ENCODE results near the gene FAM117B.

The FAM117B gene

DNA sequence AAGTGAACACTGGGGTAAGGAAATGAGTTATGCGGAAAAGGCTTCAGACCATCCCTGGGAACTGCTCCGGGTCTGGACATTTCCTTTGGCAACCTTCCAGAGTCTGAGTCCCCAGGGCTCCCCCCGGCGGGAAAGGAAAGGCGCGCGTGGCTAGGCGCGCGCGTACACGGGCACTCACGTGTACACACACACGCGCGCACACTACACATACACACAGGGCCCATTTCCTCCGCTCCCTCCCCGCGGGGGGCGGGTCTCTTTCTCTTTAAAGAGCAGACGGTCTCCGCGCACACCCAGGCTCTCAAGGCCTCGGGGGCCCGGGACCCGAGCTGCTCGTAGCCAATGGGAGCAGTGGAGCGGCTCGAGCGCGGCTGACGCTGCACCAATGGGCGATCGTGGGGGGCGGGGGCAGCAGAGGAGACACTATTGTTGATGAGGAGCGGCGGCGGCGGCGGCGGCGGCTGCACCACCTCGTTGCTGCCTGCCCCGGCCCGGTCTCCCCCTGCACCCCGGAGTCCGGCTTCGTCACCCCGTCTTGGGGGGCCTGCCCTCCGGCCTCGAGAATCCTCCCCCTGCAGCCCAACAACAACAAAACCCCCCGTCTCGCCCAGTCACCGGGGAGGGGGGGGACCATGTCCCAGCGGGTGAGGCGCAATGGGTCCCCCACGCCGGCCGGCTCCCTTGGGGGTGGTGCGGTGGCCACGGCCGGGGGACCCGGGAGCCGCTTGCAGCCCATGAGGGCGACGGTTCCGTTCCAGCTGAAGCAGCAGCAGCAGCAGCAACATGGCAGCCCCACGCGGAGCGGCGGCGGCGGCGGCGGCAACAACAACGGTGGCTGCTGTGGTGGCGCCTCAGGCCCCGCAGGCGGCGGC lies at the start of gene FAM117B:
FAM117B (plus strand) TSS at position 414 of the 872 bp plus-strand sequence; CDS start at position 633, 219 bp downstream.
- Histone ChIP-seq H3K9ac (ENCODE audit: low read depth, low read length) (peak within 1 kb of the TSS; percentile 87; the same call in 1 of the 2 replicates), H3K9me3 (ENCODE audit: insufficient read depth, low read depth, low read length) (no peaks in the 10 kb centered on the region), H3K4me1 (ENCODE audit: insufficient read depth, low read length) (peaks cover 4% of the 10 kb centered on the region), H3K36me3 (ENCODE audit: insufficient read depth, low read depth, low read length) (no peaks in the 10 kb centered on the region), H3K4me3 (ENCODE audit: low read length) (peak within 1 kb of the TSS; percentile 84), H3K27ac (ENCODE audit: low read length) (peak within 1 kb of the TSS; percentile 86), H3K27me3 (ENCODE audit: insufficient read depth, low read length) (no peaks in the 10 kb centered on the region)

DNA sequence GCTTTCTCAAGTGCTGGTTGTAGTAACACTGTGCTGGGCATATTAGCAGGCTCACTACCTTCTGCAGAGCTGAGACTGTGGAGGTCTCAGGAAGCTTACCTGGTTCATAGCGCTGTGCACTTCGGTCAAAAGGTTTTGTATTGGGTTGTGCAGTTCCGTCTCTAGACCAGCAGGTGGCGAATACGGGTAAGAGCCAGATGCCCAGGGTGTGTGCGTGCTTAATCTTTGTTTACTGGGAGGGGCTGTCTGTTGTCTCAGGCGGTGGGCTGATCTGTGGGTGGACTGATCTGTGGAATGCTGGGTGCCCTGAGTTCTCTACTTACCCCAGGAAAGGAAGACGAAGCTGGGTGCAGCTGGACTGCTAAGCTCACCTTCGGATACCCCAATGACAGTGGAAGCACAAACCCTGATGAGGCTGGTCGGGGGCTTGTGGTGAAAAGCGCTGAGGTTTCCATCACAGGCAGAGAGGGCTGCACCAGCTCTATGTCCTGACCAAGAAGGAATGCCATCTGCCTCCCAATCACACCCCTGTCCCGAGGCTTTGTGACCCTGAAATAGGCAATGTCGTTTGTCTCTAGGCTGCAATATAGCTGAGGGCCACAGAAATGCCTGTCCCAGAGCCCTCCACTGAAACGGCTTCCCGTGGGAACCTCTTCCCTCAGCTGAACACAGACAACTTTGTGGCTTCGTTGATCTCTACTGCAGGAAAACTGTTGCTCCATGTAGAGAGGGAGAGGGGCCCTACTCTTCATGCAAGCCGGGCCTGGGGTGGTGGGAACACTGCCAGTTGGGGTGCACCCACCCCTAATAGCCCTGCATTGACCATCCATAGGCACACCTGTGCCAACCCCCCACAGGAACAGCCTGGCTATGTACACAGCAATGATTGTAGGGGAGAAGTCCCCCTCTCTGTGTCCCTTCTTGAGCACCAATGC lies 45.9 kb upstream of the FAM117B start:
- Histone ChIP-seq H3K27ac (ENCODE audit: low read length) (no peak overlapping the region), H3K9me3 (ENCODE audit: insufficient read depth, low read depth, low read length) (no peaks in the 10 kb centered on the region), H3K4me1 (ENCODE audit: insufficient read depth, low read length) (peaks cover 3% of the 10 kb centered on the region; the same call in 1 of the 2 replicates), H3K27me3 (ENCODE audit: insufficient read depth, low read length) (no peaks in the 10 kb centered on the region), H3K4me3 (ENCODE audit: low read length) (peak overlapping the region; percentile 37; the same call in 1 of the 2 replicates), H3K9ac (ENCODE audit: low read depth, low read length) (no peak overlapping the region), H3K36me3 (ENCODE audit: insufficient read depth, low read depth, low read length) (no peaks in the 10 kb centered on the region)

DNA sequence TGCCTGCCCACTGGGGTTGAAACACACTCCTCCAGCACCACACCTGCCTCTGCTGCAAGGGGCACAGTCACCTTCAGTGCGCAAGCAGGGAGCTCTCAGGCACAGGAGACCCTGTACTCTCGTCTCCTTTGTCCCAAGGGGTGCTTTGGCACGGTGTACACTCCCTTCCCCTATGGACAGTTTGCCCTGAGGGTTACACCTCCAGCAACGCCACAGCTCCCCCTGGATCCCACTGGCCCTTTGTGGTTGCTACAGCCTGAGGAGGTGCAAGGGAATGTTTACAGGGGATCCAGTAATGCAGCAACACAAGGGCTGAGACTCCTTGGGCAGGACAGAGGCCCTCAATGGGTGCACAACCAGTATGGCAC lies 45.2 kb upstream of the FAM117B start:
- Histone ChIP-seq H3K9ac (ENCODE audit: low read depth, low read length) (no peak overlapping the region), H3K27ac (ENCODE audit: low read length) (no peak overlapping the region), H3K36me3 (ENCODE audit: insufficient read depth, low read depth, low read length) (no peaks in the 10 kb centered on the region), H3K27me3 (ENCODE audit: insufficient read depth, low read length) (no peaks in the 10 kb centered on the region), H3K4me3 (ENCODE audit: low read length) (no peak overlapping the region), H3K9me3 (ENCODE audit: insufficient read depth, low read depth, low read length) (no peaks in the 10 kb centered on the region), H3K4me1 (ENCODE audit: insufficient read depth, low read length) (peaks cover 3% of the 10 kb centered on the region; the same call in 1 of the 2 replicates)

DNA sequence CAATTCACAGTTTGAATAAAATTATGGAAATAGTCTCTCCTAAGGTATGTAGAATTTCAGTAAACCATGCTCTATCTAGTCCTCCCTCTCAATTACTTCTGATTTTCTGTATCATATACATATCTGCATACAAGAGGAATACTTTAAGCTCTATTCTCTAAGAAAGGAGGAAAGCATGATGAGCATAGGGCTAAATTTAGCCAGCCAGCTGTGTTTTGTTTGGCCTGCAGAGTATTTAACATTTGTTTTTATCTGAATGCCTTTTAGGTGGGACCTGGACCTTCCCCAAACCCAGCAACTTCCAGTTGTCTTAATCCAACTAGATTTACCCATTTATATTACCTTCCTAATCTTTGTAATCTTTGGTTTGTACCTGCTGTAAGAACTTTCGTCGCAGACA lies 42.2 kb upstream of the FAM117B start:
- H3K36me3 ChIP-seq (ENCODE audit: insufficient read depth, low read depth, low read length) = no peaks in the 10 kb centered on the region
- H3K27ac ChIP-seq (ENCODE audit: low read length) = no peak overlapping the region
- no peaks in the 10 kb centered on the region for H3K27me3 ChIP-seq (ENCODE audit: insufficient read depth, low read length)
- H3K9ac ChIP-seq (ENCODE audit: low read depth, low read length) = no peak overlapping the region
- H3K9me3 ChIP-seq (ENCODE audit: insufficient read depth, low read depth, low read length) = no peaks in the 10 kb centered on the region
- no peak overlapping the region for H3K4me3 ChIP-seq (ENCODE audit: low read length)
- H3K4me1 ChIP-seq (ENCODE audit: insufficient read depth, low read length) = peaks cover 3% of the 10 kb centered on the region; the same call in 1 of the 2 replicates

DNA sequence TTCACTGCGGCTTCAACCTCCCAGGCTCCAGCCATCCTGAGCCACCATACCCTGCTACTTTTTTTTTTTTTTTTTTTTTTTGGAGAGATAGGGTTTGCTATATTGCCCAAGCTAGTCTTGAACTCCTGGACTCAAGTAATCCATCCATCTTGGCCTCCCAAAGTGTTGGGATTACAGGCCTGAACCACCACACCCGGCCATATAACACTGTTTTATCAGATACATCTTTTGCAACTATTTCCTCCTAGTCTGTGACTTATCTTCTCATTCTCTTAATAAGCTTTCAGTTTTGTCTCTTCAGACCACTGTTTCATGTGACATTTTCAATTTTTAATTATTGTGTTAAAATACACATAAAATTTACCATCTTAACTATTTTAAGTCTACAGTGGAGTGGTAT lies 35.7 kb upstream of the FAM117B start:
- Histone ChIP-seq H3K4me3 (ENCODE audit: low read length) (no peak overlapping the region), H3K27ac (ENCODE audit: low read length) (no peak overlapping the region), H3K27me3 (ENCODE audit: insufficient read depth, low read length) (no peaks in the 10 kb centered on the region), H3K36me3 (ENCODE audit: insufficient read depth, low read depth, low read length) (no peaks in the 10 kb centered on the region), H3K9ac (ENCODE audit: low read depth, low read length) (no peak overlapping the region), H3K4me1 (ENCODE audit: insufficient read depth, low read length) (no peaks in the 10 kb centered on the region), H3K9me3 (ENCODE audit: insufficient read depth, low read depth, low read length) (no peaks in the 10 kb centered on the region)

DNA sequence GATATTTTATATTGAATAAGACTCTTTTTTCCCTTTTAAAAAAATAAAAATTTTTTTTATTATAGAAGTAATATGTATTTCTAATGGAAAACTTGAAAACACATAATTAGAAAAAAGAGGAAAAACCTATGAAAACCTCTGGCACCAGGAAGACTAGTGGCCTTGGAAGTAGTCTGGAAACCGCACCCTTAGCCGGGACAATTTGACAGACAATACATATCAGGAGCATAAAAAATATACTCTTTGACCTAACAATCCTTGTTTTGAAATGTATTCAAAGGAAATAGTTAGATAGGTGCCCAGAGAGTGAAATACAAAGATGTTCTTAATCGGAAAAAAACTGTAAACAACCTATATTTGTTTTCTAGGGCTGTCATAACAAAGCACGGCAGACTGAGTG lies 34.9 kb upstream of the FAM117B start:
- Histone ChIP-seq H3K4me1 (ENCODE audit: insufficient read depth, low read length) (no peaks in the 10 kb centered on the region), H3K4me3 (ENCODE audit: low read length) (no peak overlapping the region), H3K36me3 (ENCODE audit: insufficient read depth, low read depth, low read length) (no peaks in the 10 kb centered on the region), H3K9ac (ENCODE audit: low read depth, low read length) (no peak overlapping the region), H3K9me3 (ENCODE audit: insufficient read depth, low read depth, low read length) (no peaks in the 10 kb centered on the region), H3K27ac (ENCODE audit: low read length) (no peak overlapping the region), H3K27me3 (ENCODE audit: insufficient read depth, low read length) (no peaks in the 10 kb centered on the region)

DNA sequence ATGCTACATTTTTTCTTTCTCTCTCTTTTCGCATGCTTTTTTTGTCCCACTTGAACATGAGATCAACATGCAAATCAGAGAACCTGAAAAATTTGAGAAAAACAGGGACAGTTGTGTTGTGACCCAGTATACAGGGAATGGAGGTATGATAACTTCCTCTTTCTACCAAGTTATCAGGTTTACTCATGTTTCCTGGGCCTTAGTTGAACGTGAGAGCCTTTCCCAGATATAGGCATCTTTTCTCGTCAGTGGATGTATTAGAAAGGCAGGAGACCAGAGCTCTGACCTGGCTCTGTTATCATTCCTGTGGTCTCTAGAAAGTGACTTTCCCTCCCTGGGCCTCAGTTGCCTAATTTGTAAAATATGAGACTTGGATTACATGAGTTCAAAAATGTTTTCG lies 30.1 kb upstream of the FAM117B start:
- Histone ChIP-seq H3K27ac (ENCODE audit: low read length) (no peak overlapping the region), H3K9me3 (ENCODE audit: insufficient read depth, low read depth, low read length) (no peaks in the 10 kb centered on the region), H3K27me3 (ENCODE audit: insufficient read depth, low read length) (no peaks in the 10 kb centered on the region), H3K4me1 (ENCODE audit: insufficient read depth, low read length) (no peaks in the 10 kb centered on the region), H3K9ac (ENCODE audit: low read depth, low read length) (no peak overlapping the region), H3K36me3 (ENCODE audit: insufficient read depth, low read depth, low read length) (no peaks in the 10 kb centered on the region), H3K4me3 (ENCODE audit: low read length) (no peak overlapping the region)

DNA sequence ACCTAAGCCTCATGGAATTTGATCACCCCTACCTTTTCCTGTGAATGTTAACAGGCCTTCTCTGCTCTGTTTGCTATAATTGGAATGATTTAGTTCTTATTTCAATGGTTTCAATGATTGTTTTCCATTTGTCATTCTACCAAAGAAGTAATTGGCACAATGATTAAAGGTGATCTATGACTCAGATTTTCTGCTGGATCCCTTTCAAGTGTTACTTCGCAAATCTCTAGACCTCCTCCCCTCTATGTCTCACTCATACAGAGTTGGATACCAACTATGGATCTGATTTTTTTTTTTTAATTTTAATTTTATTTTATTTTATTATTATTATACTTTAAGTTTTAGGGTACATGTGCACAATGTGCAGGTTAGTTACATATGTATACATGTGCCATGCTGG lies 29.6 kb upstream of the FAM117B start:
- H3K4me1 ChIP-seq (ENCODE audit: insufficient read depth, low read length) = no peaks in the 10 kb centered on the region
- no peak overlapping the region for H3K27ac ChIP-seq (ENCODE audit: low read length)
- H3K36me3 ChIP-seq (ENCODE audit: insufficient read depth, low read depth, low read length) = no peaks in the 10 kb centered on the region

DNA sequence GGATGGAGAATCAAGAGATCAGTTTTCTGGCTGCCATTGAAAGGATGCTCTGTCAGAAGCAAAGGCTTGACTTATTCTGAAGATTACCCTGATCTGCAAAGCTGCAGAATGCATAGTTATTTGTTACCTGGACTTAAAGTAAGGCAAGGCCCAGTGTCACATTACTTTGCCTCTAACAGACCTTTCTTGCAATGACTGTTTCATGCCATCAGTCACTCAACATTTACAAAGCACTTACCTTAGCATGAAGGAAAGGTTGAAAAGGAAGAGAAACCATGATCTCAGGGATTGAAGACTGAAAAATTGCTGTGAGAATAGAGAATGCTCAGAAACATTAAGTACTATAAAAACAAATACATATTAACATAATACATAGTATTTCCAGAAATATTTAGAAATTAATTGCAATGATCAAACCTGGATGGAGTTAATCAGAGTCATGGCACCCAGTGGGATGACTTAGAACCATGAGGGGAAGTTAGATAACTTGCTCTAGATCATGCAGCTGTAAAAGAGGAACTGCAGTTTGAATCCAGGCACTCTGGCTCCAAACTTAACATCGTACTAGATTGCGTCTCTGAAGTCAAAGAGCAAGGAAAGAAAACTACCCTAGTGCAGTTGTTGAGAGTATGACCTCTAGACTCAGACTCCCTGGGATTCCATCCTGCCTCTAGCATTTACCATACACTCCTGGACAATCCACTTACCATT lies 26.5 kb upstream of the FAM117B start:
- H3K4me3 ChIP-seq (ENCODE audit: low read length) = no peak overlapping the region
- no peak overlapping the region for H3K27ac ChIP-seq (ENCODE audit: low read length)
- H3K36me3 ChIP-seq (ENCODE audit: insufficient read depth, low read depth, low read length) = no peaks in the 10 kb centered on the region
- H3K9ac ChIP-seq (ENCODE audit: low read depth, low read length) = no peak overlapping the region
- H3K9me3 ChIP-seq (ENCODE audit: insufficient read depth, low read depth, low read length) = no peaks in the 10 kb centered on the region
- no peaks in the 10 kb centered on the region for H3K4me1 ChIP-seq (ENCODE audit: insufficient read depth, low read length)
- no peaks in the 10 kb centered on the region for H3K27me3 ChIP-seq (ENCODE audit: insufficient read depth, low read length)

More for the DNA sequence above, 29.6 kb upstream of the FAM117B start:
- H3K4me3 ChIP-seq (ENCODE audit: low read length) = no peak overlapping the region
- no peaks in the 10 kb centered on the region for H3K9me3 ChIP-seq (ENCODE audit: insufficient read depth, low read depth, low read length)
- no peak overlapping the region for H3K9ac ChIP-seq (ENCODE audit: low read depth, low read length)
- no peaks in the 10 kb centered on the region for H3K27me3 ChIP-seq (ENCODE audit: insufficient read depth, low read length)

DNA sequence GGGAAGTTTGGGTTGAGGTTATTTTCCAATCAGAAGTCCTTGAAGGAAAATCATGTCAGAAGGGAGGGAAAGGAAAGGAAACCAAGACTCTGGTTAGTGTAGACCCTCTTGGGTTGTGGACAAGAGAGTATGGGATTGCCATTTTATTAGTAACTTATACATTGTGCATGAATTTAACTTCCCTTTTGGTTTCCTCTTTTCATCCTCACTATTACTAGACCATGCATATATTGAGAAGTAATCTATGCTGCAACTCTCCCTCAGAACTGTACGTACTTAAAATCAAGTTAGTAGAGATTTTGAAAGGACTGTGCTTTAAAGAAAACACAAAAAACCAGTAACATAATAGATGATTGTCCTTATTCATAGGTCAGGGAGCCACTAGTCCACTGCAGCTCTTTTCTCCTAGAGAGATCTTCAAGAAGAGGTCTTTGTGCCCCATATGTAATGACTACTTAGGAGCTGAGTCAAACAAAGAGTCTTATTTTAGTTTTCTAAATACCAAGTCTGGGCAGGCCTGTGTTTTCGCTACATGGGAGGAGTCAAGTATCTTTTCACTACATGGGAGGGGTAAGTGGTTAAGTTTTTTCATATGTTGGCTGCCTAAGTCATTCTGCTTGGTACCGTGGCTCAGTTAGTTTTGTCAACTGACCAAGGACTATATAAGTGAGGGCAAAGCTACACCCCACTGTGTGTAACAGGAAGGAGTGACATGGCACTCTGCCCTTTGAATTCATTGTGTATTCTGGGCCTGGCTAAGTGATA lies 25.2 kb upstream of the FAM117B start:
- no peak overlapping the region for H3K27ac ChIP-seq (ENCODE audit: low read length)
- H3K4me3 ChIP-seq (ENCODE audit: low read length) = no peak overlapping the region
- H3K27me3 ChIP-seq (ENCODE audit: insufficient read depth, low read length) = no peaks in the 10 kb centered on the region
- no peaks in the 10 kb centered on the region for H3K36me3 ChIP-seq (ENCODE audit: insufficient read depth, low read depth, low read length)
- no peaks in the 10 kb centered on the region for H3K9me3 ChIP-seq (ENCODE audit: insufficient read depth, low read depth, low read length)
- H3K4me1 ChIP-seq (ENCODE audit: insufficient read depth, low read length) = no peaks in the 10 kb centered on the region
- no peak overlapping the region for H3K9ac ChIP-seq (ENCODE audit: low read depth, low read length)

DNA sequence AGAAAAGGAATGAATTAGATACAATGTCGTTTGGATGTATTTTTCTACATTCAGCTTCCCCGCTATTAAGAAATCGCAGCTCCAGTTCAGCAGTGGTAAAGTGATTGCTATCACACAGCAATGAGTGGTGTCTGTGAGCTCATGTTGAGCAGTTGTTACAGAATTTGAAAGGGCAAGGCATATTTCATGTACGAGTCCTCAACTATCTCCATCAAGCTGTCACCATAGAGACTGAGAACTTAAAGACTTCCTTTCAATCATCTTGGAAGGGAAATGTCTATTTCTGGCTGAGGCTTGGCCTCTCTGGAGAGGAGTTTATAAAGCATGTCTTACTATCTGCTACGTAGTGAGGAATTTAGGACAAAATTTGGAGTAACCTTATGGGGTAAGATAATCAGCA lies 24.4 kb upstream of the FAM117B start:
- Histone ChIP-seq H3K4me3 (ENCODE audit: low read length) (no peak overlapping the region), H3K36me3 (ENCODE audit: insufficient read depth, low read depth, low read length) (no peaks in the 10 kb centered on the region), H3K9me3 (ENCODE audit: insufficient read depth, low read depth, low read length) (no peaks in the 10 kb centered on the region), H3K4me1 (ENCODE audit: insufficient read depth, low read length) (no peaks in the 10 kb centered on the region), H3K27ac (ENCODE audit: low read length) (no peak overlapping the region), H3K27me3 (ENCODE audit: insufficient read depth, low read length) (no peaks in the 10 kb centered on the region), H3K9ac (ENCODE audit: low read depth, low read length) (no peak overlapping the region)
